A549 (cell line): ENCODE measurements around the gene LGALS7B.

Experiments used
- CHD4 ChIP-seq: fragments of 200-600 bp; sonication (generic); IDR thresholded peaks from 2 replicates; pipeline ENCODE4 v1.6.1; 2016; ENCODE audit warnings: antibody characterized with exemption, mild to moderate bottlenecking, borderline replicate concordance
- POLR2A ChIP-seq: IDR thresholded peaks from 2 replicates; pipeline ENCODE4 v1.6.1; 2012; ENCODE audit warnings: mild to moderate bottlenecking, low read length
- TF ChIP-seq, protein P1 (sequence below): IDR thresholded peaks from 2 replicates; pipeline ENCODE4 v1.6.1; 2012
- TF ChIP-seq, protein P2 (sequence below): fragments of 450-650 bp; IDR thresholded peaks from 2 replicates; pipeline ENCODE4 v1.6.1; 2014; ENCODE audit warnings: antibody characterized with exemption
- TF ChIP-seq, protein P3 (sequence below): fragments of >200 bp; sonication (Bioruptor Twin); formaldehyde crosslinking; IDR thresholded peaks from 3 replicates; pipeline ENCODE4 v1.5.1; 2016
- TF ChIP-seq, protein P4 (sequence below): fragments of 200-600 bp; sonication (generic); IDR thresholded peaks from 2 replicates; pipeline ENCODE4 v1.6.1; 2016; ENCODE audit warnings: antibody characterized with exemption, mild to moderate bottlenecking, moderate library complexity

DNA sequence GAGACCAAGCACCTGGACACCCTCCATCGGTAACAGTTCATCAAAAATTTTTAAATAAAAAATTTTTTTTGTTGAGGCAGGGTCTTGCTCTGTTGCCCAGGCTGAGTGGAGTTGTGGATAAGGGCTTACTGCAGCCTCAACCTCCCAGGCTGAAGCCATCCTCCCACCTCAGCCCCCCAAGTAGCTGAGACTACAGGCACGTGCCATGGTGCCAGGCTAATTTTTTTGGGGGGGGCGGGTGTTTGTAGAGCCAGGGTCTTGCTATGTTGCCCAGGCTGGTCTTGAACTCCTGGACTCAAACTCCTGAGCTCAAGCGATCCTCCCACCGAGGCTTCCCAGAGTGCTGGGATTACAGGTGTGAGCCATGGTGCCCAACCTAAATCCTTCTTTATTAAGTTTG, 4.7 kb downstream of the LGALS7B start:
- TF ChIP-seq, protein P1, sequence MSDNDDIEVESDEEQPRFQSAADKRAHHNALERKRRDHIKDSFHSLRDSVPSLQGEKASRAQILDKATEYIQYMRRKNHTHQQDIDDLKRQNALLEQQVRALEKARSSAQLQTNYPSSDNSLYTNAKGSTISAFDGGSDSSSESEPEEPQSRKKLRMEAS = no peak
- TF ChIP-seq, protein P2, sequence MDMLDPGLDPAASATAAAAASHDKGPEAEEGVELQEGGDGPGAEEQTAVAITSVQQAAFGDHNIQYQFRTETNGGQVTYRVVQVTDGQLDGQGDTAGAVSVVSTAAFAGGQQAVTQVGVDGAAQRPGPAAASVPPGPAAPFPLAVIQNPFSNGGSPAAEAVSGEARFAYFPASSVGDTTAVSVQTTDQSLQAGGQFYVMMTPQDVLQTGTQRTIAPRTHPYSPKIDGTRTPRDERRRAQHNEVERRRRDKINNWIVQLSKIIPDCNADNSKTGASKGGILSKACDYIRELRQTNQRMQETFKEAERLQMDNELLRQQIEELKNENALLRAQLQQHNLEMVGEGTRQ = no peak
- TF ChIP-seq POLR2A (no peak), CHD4 (no peak)
- TF ChIP-seq, protein P3, sequence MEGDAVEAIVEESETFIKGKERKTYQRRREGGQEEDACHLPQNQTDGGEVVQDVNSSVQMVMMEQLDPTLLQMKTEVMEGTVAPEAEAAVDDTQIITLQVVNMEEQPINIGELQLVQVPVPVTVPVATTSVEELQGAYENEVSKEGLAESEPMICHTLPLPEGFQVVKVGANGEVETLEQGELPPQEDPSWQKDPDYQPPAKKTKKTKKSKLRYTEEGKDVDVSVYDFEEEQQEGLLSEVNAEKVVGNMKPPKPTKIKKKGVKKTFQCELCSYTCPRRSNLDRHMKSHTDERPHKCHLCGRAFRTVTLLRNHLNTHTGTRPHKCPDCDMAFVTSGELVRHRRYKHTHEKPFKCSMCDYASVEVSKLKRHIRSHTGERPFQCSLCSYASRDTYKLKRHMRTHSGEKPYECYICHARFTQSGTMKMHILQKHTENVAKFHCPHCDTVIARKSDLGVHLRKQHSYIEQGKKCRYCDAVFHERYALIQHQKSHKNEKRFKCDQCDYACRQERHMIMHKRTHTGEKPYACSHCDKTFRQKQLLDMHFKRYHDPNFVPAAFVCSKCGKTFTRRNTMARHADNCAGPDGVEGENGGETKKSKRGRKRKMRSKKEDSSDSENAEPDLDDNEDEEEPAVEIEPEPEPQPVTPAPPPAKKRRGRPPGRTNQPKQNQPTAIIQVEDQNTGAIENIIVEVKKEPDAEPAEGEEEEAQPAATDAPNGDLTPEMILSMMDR = no peak
- TF ChIP-seq, protein P4, sequence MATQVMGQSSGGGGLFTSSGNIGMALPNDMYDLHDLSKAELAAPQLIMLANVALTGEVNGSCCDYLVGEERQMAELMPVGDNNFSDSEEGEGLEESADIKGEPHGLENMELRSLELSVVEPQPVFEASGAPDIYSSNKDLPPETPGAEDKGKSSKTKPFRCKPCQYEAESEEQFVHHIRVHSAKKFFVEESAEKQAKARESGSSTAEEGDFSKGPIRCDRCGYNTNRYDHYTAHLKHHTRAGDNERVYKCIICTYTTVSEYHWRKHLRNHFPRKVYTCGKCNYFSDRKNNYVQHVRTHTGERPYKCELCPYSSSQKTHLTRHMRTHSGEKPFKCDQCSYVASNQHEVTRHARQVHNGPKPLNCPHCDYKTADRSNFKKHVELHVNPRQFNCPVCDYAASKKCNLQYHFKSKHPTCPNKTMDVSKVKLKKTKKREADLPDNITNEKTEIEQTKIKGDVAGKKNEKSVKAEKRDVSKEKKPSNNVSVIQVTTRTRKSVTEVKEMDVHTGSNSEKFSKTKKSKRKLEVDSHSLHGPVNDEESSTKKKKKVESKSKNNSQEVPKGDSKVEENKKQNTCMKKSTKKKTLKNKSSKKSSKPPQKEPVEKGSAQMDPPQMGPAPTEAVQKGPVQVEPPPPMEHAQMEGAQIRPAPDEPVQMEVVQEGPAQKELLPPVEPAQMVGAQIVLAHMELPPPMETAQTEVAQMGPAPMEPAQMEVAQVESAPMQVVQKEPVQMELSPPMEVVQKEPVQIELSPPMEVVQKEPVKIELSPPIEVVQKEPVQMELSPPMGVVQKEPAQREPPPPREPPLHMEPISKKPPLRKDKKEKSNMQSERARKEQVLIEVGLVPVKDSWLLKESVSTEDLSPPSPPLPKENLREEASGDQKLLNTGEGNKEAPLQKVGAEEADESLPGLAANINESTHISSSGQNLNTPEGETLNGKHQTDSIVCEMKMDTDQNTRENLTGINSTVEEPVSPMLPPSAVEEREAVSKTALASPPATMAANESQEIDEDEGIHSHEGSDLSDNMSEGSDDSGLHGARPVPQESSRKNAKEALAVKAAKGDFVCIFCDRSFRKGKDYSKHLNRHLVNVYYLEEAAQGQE = no peak
